Ammon's horn (tissue), 1 donor: Measurements from ENCODE around the gene CDK5.
"Not testable (repeated sequence)": the region's sequence is repeated elsewhere in the genome, so short reads cannot be mapped to it uniquely, and the experiment has no call there.

Experiments used
- DNase-seq: peaks from one replicate; pipeline ENCODE4 v3.0.0-alpha.2; 2016; ENCODE audit warnings: low spot score

The CDK5 gene

DNA sequence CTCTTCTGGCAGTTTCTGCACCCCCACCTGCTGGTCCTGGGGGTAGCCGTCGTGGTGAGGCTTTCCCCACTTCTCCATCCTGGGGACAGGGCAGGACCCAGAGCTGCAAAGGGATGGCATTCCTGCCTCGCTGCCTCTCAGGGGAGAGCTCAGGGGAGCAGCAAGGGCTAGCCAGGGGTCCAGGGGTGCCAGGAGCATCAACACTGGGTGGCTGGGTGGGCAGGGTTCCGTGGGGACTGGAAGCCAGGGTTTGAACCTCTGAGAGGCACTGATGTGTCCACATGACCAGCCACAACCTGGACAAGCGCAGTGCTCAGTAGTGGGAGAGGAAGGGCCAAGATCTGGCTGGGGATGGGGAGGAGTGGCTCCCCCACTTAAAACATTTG is 23.8 kb downstream of the CDK5 start:
- no peak for DNase-seq

DNA sequence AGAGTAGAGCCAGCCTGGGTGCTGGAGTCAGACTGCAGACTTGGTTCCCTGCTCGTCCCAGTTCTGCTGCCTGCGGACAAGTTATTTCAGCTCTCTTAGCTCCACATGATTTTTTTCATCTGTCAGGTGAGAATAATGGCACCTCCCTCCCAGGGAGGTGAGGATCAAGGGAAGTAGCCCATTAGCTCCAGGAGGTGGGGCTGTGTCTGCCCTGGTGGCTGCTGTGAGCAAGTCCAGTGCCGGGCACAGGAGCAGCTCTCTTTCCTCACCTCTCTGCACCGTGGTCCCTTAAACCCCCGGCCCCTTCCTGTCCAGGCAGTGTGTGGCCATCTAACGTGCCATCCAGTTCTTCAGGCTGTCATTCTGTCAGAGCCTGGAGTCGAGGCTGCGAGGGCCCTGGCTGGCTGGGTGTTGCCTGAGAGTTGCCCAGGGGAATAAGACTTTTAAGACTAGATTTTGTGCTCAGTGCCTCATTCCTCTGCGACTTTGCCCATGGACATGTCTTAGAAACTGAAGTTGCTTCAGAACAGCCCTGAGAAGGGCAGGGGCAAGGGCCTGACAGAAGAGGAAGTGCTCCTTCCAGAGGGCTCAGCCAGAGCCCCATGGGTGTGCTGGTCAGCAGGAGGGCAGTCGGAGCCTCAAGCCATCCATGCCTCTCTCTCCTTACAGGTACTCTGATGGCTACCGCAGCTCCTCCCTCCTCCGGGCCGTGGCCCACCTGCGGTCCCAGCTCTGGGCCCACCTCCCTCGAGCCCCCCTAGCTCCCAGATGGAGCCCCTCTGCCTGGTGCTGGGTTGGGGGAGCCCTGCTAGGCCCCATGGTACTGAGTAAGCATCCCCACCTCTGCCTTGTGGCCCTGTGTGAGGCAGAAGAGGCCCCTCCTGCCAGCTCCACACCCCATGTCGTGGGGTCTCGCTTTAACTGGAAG is 24.5 kb downstream of the CDK5 start:
- no peak for DNase-seq

DNA sequence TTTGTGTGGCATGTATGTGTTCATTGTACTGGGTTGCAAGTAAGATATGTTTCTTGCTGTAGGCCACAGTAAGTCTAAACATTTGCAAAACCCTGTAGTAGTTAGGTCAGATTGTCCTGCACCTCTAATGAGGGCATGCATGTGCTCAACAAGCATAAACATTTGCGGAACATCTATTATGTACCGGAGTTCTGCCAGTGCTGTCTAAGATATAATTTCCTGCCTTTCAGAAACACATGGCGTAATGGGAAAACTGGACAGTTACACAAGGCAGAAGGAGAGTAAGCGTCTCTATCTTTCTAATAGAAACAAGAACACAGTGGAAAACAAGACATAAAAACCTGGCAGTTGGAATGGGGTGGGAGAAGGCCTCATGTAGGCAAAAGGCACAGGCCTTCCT is 26.7 kb downstream of the CDK5 start:
- no peak for DNase-seq

DNA sequence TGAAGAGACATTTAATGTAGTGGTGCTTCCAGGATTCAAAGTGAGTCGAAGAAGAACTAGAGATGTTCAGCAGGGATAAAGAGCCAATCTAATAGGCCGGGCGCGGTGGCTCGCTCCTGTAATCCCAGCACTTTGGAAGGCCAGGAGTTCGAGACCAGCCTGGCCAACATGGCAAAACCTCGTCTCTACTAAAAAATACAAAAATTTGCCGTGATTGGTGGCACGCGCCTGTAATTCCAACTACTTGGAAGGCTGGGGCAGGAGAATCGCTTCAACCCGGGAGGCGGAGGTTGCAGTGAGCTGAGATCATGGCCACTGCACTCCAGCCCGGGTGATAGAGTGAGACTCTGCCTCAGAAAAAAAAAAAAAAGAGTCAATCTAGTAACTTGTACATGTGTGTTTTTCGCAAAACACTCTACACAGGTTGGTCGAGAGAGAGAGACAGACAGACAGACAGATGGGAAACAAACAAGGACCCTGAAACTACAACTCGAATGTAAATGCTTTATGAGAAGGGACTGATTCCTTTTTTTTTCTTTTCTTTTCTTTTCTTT is 28.7 kb downstream of the CDK5 start:
- no peak for DNase-seq

DNA sequence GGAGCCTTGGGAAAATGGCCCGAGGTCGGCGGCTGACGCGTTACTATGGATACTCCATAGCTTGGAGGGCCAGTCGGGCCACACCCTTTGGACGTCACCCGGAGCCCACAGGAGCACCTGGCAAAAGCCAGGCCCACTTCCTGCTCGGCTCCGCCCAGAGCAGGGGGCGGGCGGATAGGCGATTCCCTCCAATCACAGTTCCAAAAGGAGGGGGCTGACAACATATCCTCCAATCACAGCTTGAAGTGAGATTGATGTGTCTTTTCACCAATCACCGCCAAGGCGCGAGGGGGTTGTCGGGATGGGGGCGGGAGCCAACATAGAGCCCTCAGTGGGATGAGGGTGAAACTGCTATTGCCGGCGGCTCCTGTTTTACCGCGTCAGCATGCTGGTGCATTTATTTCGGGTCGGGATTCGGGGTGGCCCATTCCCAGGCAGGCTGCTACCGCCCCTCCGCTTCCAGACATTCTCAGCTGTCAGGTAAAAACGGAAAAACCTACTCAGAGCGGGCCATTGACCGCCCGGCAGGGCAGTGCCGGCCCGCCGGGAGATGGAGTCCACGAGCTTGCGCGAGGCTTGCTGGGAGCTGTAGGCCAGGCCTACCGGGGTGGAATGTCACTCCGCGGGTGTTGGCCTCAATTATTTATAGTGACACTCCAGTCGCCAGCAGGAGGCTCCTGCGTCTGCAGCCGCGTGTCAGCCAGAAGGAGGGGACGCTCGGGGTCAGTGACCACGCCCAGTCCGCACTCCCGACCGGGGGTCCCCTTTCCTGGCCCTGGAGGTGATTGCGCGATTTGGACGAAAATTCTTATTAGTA is 29.4 kb downstream of the CDK5 start, which contains the start of gene ABCB8:
Gene ABCB8, plus strand, starts transcription at position 320 of the 817 bp plus-strand sequence. Its CDS starts 66 bp downstream, at position 386.
- peak; percentile 98 for DNase-seq

DNA sequence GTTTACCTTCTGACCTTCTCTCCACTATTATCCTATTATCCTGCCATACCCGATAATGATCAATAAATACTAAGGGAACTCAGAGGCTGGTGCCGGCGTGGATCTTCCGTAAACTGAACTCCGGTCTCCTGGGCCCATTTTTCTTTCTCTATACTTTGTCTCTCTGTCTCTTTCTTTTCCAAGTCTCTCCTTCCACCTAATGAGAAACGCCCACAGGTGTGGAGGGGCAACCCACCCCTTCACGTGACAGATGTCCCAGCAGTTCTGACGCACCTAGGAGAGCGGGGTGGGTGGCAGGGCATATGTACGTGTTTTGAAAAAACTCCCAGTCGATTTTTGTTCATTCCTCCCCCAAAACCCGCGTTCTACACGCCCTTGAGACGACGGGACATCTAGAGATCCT is 30.0 kb downstream of the CDK5 start:
- not testable (repeated sequence) for DNase-seq

DNA sequence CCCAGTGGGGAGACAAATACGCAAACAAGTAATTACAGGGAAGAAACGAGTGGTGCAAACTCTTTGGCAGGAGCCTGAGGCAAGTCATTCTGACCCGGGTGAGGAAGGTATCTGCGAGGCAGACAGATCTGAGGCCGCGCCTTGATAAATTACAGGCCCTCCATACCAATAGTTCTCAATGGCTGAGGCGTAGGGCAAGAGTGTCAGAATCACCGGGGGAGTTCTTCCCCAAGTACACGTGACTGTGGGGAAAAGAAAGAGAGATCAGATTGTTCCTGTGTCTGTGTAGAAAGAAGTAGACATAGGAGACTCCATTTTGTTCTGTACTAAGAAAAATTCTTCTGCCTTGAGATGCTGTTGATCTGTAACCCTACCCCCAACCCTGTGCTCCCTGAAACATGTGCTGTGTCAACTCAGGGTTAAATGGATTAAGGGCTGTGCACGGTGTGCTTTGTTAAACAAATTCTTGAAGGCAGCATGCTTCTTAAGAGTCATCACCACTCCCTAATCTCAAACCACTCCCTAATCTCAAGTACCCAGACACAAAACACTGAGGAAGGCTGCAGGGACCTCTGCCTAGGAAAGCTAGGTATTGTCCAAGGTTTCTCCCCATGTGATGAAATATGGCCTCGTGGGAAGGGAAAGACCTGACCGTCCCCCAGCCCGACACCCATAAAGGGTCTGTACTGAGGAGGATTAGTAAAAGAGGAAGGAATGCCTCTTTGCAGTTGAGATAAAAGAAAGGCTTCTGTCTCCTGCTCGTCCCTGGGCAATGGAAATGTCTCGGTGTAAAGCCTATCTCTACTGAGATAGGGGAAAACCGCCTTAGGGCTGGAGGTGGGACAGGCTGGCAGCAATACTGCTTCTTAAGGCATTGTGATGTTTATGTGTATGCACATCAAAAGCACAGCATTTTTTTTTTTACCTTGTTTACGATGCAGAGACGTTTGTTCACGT is 30.6 kb downstream of the CDK5 start:
- not testable (repeated sequence) for DNase-seq

DNA sequence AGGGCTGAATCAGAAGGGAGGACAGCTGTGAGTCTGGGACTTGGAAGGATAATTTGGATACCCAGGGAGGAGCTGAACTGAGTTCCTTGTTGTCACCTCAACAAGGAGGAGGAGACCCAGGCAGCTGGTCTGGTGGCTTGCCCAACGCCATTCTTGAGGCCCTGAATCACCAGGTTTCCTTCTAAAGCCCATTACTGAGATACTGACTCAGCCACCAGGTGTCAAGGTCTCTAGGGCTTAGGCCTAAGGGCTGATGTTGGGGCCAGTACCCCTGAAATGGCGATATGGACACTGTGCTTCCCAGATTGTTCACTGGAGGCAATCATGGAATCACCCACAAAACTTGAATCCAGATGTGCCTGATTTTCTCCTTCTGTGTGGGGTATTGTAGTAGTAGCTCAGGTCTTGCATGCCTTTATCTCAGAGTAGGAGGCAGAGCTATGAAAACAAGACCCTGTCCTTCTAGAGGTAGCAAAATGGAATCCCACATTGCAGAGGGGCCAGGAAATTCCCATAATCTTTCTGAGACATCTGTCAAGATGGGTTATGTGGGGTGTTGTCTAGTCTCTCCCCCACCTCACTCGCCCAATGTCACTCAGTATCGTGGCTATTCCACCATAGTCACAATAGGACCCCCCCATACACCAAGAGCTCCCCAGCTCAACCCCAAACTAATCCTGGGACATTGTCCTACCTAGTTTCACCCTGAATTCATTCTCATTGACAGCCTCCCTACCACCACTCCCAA is 31.6 kb downstream of the CDK5 start:
- DNase-seq = no peak

DNA sequence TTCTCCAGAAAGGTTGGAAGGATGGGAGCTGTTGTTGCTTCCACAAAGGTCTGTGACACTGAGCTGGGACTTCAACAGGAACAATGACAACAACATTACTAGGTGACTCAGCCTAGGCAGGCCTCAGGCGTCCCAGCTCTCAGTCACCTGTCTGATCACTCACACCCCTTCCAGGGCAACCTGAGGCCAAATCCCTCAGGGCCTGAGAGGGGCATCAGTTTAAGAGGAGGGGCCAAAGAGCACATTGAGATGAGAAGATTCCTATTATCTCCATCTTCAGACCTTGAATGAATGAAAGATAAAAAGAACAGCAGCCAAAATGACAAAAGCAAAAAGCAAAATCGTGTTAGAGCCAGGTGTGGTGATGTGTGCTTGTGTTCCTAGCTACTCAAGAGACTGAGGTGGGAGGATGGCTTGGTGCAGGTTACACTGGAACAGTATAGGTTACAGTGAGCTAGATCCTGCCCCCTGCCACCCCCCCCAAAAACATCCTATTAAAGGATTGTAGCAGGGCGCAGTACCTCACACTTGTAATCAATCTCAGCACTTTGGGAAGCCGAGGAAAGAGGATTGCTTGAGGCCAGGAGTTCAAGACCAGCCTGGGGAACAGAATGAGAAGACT is 33.2 kb downstream of the CDK5 start, which contains the start of gene ATG9B:
Gene ATG9B, minus strand, starts transcription at position 60 of the 622 bp plus-strand sequence. CDS start 71 bp downstream, outside the sequence.
- DNase-seq = no peak

DNA sequence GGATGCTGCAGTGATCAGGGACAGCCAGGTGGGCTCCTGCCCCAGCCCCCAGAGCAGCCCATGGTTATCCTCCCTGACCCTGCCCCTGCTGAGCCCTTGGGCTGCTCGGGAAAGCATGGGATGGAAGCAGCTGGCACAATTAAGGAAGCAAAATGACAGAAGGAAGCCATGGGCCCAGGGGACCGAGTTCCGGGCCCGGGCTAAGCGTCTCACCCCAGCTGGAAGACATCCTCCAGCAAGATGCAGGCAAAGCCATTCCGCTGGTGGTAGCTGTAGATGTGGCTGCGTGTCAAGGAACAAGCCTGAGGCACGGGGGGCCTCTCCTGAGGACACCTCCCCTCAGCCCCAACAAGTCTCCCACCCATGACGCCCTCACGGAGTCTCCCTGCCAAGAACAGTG is 34.5 kb downstream of the CDK5 start:
- no peak for DNase-seq

DNA sequence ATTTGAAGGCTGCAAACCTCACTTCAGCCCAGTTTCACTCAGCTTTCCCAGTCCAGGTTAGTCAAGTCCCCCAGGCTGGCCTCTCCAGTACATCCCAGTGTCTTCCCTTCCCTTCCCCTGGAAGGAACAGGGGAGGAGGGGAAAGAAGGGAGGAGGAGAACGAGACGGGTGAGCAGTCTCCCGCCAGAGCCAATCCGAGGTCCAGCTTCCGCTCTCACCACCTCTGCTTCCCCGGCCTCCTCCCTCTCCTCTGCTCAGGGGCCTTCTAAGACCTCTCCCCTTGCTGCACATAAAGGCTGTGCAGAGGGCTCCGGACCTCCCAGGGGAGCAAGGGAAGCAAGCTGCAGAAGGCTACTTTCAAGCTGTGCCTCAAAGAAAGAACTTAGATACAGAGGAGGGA is 37.5 kb downstream of the CDK5 start:
- no peak for DNase-seq

DNA sequence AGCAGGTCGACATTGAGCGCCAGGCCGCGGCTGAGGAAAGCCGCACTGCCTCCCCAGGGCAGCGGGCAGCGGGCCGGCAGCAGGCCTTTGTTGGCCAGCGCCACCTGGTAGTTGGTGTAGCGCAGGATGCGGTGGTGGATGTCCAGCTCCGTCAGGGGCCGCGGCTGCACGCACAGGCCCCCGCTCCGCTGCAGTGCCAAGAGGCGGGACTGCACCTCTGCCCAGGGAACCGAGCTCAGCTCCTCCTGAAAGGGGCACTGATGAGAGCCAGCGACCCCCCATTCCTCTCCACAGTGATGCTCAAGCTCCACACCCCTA is 38.6 kb downstream of the CDK5 start:
- DNase-seq = no peak

DNA sequence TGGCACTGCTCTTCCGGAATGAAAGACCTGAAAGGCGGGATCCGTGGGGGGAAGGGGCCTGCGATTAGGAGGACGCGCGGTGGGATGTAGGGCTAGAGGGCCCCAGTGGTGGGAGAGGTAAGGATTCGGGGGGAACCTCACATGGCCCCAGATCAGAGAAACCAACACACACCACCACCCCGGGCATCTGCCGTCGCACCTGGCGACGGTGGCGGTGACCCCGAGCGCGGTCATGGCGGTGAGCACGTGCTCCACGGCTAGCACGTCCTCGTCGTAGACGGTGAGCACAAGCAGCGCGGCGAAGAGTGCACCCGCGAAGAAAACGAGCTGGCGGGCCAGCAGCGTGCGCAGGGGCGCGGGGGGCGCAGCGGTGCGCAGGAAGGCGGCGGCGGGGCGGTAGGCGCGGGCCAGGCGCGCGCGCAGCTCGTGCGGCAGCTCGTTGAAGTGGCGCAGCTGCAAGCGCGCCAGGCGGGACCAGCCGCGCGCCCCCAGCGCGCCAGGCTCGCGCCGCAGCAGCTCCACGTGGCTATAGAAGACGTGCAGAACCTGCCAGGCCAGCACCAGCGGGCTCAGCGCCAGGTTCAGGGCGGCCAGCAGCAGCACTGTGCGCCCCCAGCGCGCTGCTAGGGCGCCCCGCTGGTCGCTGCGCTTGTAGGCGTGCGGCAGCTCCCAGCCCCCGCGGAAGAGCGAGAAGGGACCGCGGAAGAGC is 39.1 kb downstream of the CDK5 start:
- DNase-seq = no peak

DNA sequence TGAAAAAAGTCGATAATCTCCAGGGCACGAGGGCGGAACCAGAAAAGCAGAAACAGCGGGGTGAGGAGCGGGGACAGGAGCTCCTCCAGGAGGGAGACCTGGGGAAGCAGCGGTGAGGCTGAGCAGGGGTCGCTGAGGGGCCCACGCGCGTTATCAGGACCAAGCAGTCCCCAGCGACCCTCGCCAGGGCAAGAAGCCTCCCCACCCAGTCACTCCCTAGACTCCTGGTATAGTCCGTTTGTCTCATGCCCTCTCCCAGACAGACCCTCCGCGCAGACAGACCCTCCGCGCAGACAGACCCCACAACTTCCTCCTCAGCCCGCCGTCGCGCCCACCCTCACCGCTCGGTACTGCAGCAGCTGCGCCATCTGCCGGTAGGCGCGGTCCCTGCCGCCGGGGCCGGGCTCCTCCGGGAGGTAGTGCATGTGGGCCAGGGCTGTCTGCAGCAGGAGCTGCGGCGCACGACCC is 39.7 kb downstream of the CDK5 start:
- DNase-seq = peak; percentile 54

DNA sequence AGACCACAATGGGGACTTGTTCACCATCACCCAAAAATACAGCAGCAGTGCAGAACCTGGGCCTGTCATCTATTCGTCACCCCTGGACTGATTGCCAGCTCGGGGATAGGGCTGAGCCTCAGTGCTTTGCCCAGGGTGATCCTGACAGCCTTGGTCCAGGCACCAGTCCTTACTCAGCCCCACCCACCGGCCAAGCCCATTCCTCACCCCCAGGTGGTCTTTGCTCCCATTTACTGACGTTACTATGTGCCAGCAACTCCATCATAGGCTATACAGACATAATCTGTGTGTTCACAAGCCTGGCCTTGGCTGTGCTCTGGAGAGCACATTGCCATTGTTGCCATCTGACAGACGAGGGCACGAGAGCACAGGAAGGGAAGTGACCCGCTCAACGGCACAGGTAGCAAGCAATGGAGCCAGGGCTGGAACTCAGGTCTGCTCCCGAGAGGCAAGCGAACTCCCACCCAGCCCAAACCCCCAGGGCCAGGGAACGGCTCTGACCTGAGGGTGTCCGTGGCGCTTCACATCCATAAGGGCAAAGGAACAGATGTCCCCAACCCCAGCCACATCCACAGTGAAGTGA is 40.2 kb downstream of the CDK5 start:
- DNase-seq = no peak

DNA sequence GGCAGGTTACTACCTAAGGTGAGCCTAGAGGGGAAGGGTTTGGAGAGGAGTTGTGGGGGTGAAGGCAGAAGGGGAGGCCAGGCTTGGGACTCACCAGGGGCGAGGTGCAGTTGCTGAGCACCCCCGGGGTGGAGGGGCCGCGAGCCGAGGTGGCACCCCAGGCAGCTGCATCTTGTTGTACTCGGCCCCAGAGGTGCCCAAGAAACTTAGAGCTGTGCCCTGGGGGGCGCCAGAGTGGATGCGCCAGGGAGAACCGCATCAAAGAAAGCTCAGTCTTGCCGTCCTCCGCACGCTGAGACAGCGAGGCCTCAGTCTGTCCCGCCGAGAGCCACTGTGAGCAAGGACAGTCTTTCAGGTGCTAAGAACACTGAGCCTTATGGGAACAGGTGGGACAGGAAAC is 40.8 kb downstream of the CDK5 start:
- no peak for DNase-seq

DNA sequence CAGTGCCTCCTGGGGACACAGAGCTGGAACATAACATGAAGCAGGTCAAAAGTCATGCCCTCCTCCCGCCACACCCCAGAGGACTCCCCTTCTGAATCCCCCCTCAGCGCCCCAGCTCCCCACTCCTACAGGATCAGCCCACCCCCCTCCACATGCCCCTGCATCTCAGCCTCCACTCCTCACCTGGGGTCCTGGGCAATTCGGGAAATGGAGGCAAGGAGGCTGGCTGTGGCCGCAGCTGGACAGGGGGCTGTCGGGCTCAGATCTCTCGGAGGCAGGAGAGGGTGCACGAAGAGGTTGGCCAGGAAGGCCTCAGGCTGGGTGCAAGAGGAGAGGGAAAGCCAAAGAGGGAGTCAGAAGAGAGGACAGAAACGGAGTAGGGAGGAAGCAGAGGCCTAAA is 41.2 kb downstream of the CDK5 start:
- DNase-seq = no peak

DNA sequence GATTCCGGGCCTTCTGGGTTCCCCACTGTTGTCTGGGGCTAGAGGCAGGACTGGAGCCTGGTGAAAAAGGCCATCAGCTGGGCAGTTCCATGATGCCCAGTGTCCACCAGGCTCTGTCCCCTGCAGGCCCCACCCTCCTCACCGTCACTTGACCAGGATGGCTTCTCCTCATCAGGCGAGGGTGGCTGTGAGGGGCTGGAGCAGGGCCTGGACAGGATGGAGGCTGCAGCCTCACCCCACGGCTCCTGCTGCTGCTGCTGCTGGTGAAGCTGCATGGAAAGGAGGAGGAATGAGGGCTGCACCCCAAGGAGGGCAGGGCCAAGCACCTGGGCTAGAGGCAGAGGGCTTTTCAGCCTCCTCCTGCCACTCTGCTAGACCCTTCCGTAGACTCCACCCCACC is 41.7 kb downstream of the CDK5 start:
- no peak for DNase-seq

DNA sequence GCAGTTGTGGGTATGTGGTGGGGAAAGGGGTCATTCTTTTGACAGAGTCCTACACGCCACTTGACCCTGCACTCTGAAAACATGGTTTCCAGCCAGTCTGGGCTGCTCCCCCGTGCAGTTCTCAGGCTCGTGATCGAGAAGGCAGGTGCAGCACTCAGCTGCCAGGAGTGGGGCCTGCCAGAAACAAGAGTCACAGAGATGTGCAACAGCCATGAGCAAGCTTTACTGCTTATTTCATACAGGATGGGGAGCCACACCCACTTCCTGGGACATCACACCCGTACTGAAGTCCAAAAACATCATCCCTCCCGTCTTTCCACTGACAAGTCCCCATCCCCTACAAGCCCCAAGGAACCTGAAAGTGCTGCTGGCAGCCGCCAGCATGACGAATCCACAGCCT is 42.7 kb downstream of the CDK5 start:
- DNase-seq = no peak
